DND-41 (cell line): Measurements from ENCODE around the gene ZSWIM5.
"Not testable (repeated sequence)": the region's sequence is repeated elsewhere in the genome, so short reads cannot be mapped to it uniquely, and the experiment has no call there.

ENCODE experiments used
- ATAC-seq: fragments of 200-7000 bp; cut with Tn5 transposase; 3 replicates; pipeline ENCODE4 v1.9.1; 2021; ENCODE audit warnings: low read depth; ENCODE audit not compliant: insufficient read depth
- DNase-seq: peaks from one replicate; pipeline ENCODE4 v3.0.0-alpha.2; 2020
- H2AFZ ChIP-seq: 2 replicates; pipeline ENCODE4 v1.6.0; 2012; ENCODE audit warnings: low read depth, low read length
- H3K27ac ChIP-seq: 2 replicates; pipeline ENCODE4 v1.5.1; 2012; ENCODE audit warnings: low read length, inconsistent platforms
- H3K27me3 ChIP-seq: fragments of 200-600 bp; sonication (generic); 2 replicates; pipeline ENCODE4 v1.6.0; 2012; ENCODE audit warnings: low read length, mild to moderate bottlenecking, inconsistent platforms; ENCODE audit not compliant: insufficient read depth, poor library complexity
- H3K36me3 ChIP-seq: 2 replicates; pipeline ENCODE4 v1.5.1; 2012; ENCODE audit warnings: low read length, inconsistent platforms; ENCODE audit not compliant: insufficient read depth
- H3K4me1 ChIP-seq: 2 replicates; pipeline ENCODE4 v1.5.1; 2012; ENCODE audit warnings: mild to moderate bottlenecking, low read length; ENCODE audit not compliant: insufficient read depth
- H3K4me2 ChIP-seq: 2 replicates; pipeline ENCODE4 v1.6.0; 2012; ENCODE audit warnings: mild to moderate bottlenecking, moderate library complexity, low read length, inconsistent platforms; ENCODE audit not compliant: insufficient read depth
- H3K4me3 ChIP-seq, 2 experiments: fragments of 200-600 bp in 1 of 2; shearing (Covaris generic) in 1 of 2; 2 replicates each; pipeline ENCODE4 v1.5.1; 2012 to 2016; ENCODE audit warnings: inconsistent platforms in 2 of 2, low read length in 2 of 2, mild to moderate bottlenecking in 2 of 2, low read depth in 1 of 2, moderate library complexity in 1 of 2
- H3K79me2 ChIP-seq: 2 replicates; pipeline ENCODE4 v1.6.0; 2012; ENCODE audit warnings: low read length, inconsistent platforms; ENCODE audit not compliant: insufficient read depth
- H3K9ac ChIP-seq: 2 replicates; pipeline ENCODE4 v1.6.0; 2012; ENCODE audit warnings: low read depth, mild to moderate bottlenecking, inconsistent platforms, low read length, moderate library complexity
- H3K9me3 ChIP-seq: 2 replicates; pipeline ENCODE4 v1.5.1; 2012; ENCODE audit warnings: low read length, moderate library complexity, mild to moderate bottlenecking, inconsistent platforms; ENCODE audit not compliant: insufficient read depth, severe bottlenecking
- H4K20me1 ChIP-seq: 2 replicates; pipeline ENCODE4 v1.6.0; 2012; ENCODE audit warnings: low read length; ENCODE audit not compliant: insufficient read depth
- EZH2 ChIP-seq: IDR thresholded peaks from 3 replicates; pipeline ENCODE4 v1.6.1; 2012; ENCODE audit warnings: borderline replicate concordance, low read depth, mild to moderate bottlenecking, moderate library complexity, low read length, inconsistent platforms; ENCODE audit not compliant: severe bottlenecking
- TF ChIP-seq, protein P1 (sequence below): IDR thresholded peaks from 2 replicates; pipeline ENCODE4 v1.5.1; 2012; ENCODE audit warnings: borderline replicate concordance, low read length, moderate library complexity, mild to moderate bottlenecking; ENCODE audit not compliant: poor library complexity, severe bottlenecking; ENCODE audit errors: extremely low read depth

ZSWIM5 gene

GRCh38 chr1:44994309-44994898 lies 212.0 kb downstream of the ZSWIM5 start:
- TF ChIP-seq EZH2, result no peak
- TF ChIP-seq, protein P1, sequence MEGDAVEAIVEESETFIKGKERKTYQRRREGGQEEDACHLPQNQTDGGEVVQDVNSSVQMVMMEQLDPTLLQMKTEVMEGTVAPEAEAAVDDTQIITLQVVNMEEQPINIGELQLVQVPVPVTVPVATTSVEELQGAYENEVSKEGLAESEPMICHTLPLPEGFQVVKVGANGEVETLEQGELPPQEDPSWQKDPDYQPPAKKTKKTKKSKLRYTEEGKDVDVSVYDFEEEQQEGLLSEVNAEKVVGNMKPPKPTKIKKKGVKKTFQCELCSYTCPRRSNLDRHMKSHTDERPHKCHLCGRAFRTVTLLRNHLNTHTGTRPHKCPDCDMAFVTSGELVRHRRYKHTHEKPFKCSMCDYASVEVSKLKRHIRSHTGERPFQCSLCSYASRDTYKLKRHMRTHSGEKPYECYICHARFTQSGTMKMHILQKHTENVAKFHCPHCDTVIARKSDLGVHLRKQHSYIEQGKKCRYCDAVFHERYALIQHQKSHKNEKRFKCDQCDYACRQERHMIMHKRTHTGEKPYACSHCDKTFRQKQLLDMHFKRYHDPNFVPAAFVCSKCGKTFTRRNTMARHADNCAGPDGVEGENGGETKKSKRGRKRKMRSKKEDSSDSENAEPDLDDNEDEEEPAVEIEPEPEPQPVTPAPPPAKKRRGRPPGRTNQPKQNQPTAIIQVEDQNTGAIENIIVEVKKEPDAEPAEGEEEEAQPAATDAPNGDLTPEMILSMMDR, result no peak
- Histone ChIP-seq H3K9me3 (no peaks in the 10 kb centered on the region), H3K9ac (no peak overlapping the region), H3K27ac (no peak overlapping the region), H3K27me3 (no peaks in the 10 kb centered on the region), H4K20me1 (no peaks in the 10 kb centered on the region), H3K36me3 (no peaks in the 10 kb centered on the region), H3K4me2 (no peak overlapping the region), H2AFZ (no peak overlapping the region), H3K4me3 (no peak overlapping the region), H3K79me2 (no peaks in the 10 kb centered on the region), H3K4me1 (no peaks in the 10 kb centered on the region)
- ATAC-seq (no peak), DNase-seq (no peak)

DNA sequence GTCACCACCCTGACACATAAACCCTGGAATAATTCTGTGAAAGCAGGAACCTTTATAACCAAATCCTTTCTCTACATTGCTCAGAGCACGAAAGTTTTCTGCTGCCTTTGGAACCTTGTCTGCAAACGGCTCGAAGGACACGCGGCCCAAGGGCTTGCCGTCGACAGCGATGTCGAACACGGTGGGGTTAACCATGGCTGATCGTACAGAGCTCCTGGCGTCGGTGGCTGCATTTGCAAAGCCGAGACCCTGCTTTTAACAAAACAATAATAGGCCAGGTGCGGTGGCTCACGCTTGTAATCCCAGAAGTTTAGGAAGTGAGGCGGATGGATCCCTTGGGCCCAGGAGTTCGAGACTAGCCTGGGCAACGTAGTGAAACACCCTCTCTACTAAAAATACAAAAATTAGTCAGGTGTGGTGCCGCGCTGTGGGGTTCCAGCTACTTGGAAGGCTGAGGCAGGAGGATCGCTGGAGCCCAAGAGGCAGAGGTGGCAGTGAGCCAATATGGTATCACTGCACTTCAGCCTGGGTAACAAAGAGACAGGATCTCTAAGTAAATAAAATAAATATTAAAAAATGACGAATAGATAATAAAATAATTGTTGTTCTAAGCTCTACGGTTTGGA lies 217.8 kb downstream of the ZSWIM5 start:
- Histone ChIP-seq H3K9me3 (no peaks in the 10 kb centered on the region), H3K36me3 (no peaks in the 10 kb centered on the region), H3K79me2 (peaks cover 23% of the 10 kb centered on the region), H3K27me3 (no peaks in the 10 kb centered on the region), H2AFZ (no peak overlapping the region), H4K20me1 (no peaks in the 10 kb centered on the region; the same call in 1 of the 2 replicates), H3K27ac (no peak overlapping the region), H3K4me1 (peaks cover 25% of the 10 kb centered on the region), H3K9ac (no peak overlapping the region), H3K4me3 (no peak overlapping the region), H3K4me2 (no peak overlapping the region)
- no peak for DNase-seq
- TF ChIP-seq, protein P1, result no peak
- no peak for TF ChIP-seq EZH2
- no peak for ATAC-seq

GRCh38 chr1:44985747-44986359 lies 220.6 kb downstream of the ZSWIM5 start:
- H3K4me3 ChIP-seq, result peak overlapping the region; percentile 83 to 99
- H3K27ac ChIP-seq, result peak overlapping the region; percentile 77

GRCh38 chr1:44977372-44977771 lies 229.0 kb downstream of the ZSWIM5 start:
- DNase-seq, H3K27ac ChIP-seq, ATAC-seq, H3K4me3 ChIP-seq, H3K79me2 ChIP-seq, H3K4me2 ChIP-seq, H4K20me1 ChIP-seq, H3K4me1 ChIP-seq, H3K9me3 ChIP-seq, H2AFZ ChIP-seq, H3K27me3 ChIP-seq, H3K9ac ChIP-seq: not testable (repeated sequence)
- peaks cover 83% of the 10 kb centered on the region for H3K36me3 ChIP-seq

More at GRCh38 chr1:44985747-44986359, 220.6 kb downstream of the ZSWIM5 start:
- peak overlapping the region; percentile 86 for H3K9ac ChIP-seq
- H3K4me2 ChIP-seq, result peak overlapping the region; percentile 86
- peak overlapping the region; percentile 100 for H2AFZ ChIP-seq
- ATAC-seq (peak; percentile 2; the same call in 2 of the 3 replicates), DNase-seq (no peak)
- H3K79me2 ChIP-seq, result peaks cover 30% of the 10 kb centered on the region
- no peaks in the 10 kb centered on the region for H3K9me3 ChIP-seq
- no peaks in the 10 kb centered on the region; the same call in 1 of the 2 replicates for H4K20me1 ChIP-seq
- TF ChIP-seq EZH2, result no peak
- TF ChIP-seq, protein P1, result no peak
- peaks cover 6% of the 10 kb centered on the region; the same call in 1 of the 2 replicates for H3K36me3 ChIP-seq
- H3K4me1 ChIP-seq, result peaks cover 25% of the 10 kb centered on the region
- no peaks in the 10 kb centered on the region for H3K27me3 ChIP-seq
